Neural progenitor cell (in vitro differentiated cells): Measurements from ENCODE around the gene IL6ST. TPM values are rescaled to one million over a fixed set of nuclear protein-coding genes. Genes with fewer than 3 reads are reported as not detected.

Source experiments
- DNase-seq: peaks from one replicate; pipeline ENCODE4 v3.0.0-alpha.2; 2016; ENCODE audit warnings: low spot score
- H2AFZ ChIP-seq: fragments of 200-600 bp; sonication (generic); replicated peaks from 2 replicates; pipeline ENCODE4 v1.6.1; 2016; ENCODE audit warnings: antibody characterized with exemption
- H3F3A ChIP-seq: fragments of 200-600 bp; sonication (generic); 2 replicates; pipeline ENCODE4 v1.6.1; 2016; ENCODE audit warnings: antibody characterized with exemption, low read depth
- H3K27ac ChIP-seq: fragments of 200-600 bp; sonication (generic); 2 replicates; pipeline ENCODE4 v1.5.1; 2016; ENCODE audit warnings: mild to moderate bottlenecking
- H3K27me3 ChIP-seq: fragments of 200-600 bp; sonication (generic); 2 replicates; pipeline ENCODE4 v1.6.1; 2016; ENCODE audit warnings: mild to moderate bottlenecking, moderate library complexity
- H3K36me3 ChIP-seq: fragments of 200-600 bp; sonication (generic); 2 replicates; pipeline ENCODE4 v1.5.1; 2016
- H3K4me1 ChIP-seq: fragments of 200-600 bp; sonication (generic); 2 replicates; pipeline ENCODE4 v1.6.1; 2016; ENCODE audit warnings: mixed run types
- H3K4me2 ChIP-seq: fragments of 200-600 bp; sonication (generic); 2 replicates; pipeline ENCODE4 v1.6.1; 2016
- H3K4me3 ChIP-seq: fragments of 200-600 bp; sonication (generic); 2 replicates; pipeline ENCODE4 v1.5.1; 2016
- H3K79me2 ChIP-seq: fragments of 200-600 bp; sonication (generic); 2 replicates; pipeline ENCODE4 v1.6.1; 2016; ENCODE audit warnings: low read depth
- H3K9ac ChIP-seq: fragments of 200-600 bp; sonication (generic); 2 replicates; pipeline ENCODE4 v1.6.1; 2016
- H3K9me3 ChIP-seq: fragments of 200-600 bp; sonication (generic); 2 replicates; pipeline ENCODE4 v1.5.1; 2016; ENCODE audit warnings: low read depth
- H4K20me1 ChIP-seq: fragments of 200-600 bp; sonication (generic); 2 replicates; pipeline ENCODE4 v1.6.1; 2016; ENCODE audit warnings: low read depth
- H3K27ac Mint-ChIP-seq: 3 replicates; pipeline ENCODE4 v1.8.0; 2021; ENCODE audit warnings: mixed read lengths
- H3K27me3 Mint-ChIP-seq: 2 replicates; pipeline ENCODE4 v1.8.0; 2022; ENCODE audit warnings: low read depth, mild to moderate bottlenecking, inconsistent platforms, moderate library complexity, mixed read lengths; ENCODE audit not compliant: insufficient read depth
- H3K36me3 Mint-ChIP-seq: 3 replicates; pipeline ENCODE4 v1.8.0; 2021; ENCODE audit warnings: mixed read lengths
- H3K4me1 Mint-ChIP-seq: 3 replicates; pipeline ENCODE4 v1.8.0; 2021; ENCODE audit warnings: mixed read lengths
- H3K4me3 Mint-ChIP-seq: 3 replicates; pipeline ENCODE4 v1.8.0; 2021; ENCODE audit warnings: mild to moderate bottlenecking, moderate library complexity, mixed read lengths
- H3K9me3 Mint-ChIP-seq: 3 replicates; pipeline ENCODE4 v1.8.0; 2020; ENCODE audit warnings: mixed read lengths
- CTCF ChIP-seq: fragments of 200-600 bp; sonication (generic); IDR thresholded peaks from 2 replicates; pipeline ENCODE4 v1.5.1; 2017; ENCODE audit warnings: antibody characterized with exemption, mild to moderate bottlenecking
- EZH2 ChIP-seq: fragments of 200-600 bp; sonication (generic); IDR thresholded peaks from 2 replicates; pipeline ENCODE4 v1.6.1; 2017; ENCODE audit warnings: antibody characterized with exemption, mild to moderate bottlenecking, moderate library complexity
- EZH2phosphoT487 ChIP-seq: fragments of 200-600 bp; sonication (generic); IDR thresholded peaks from 2 replicates; pipeline ENCODE4 v1.6.1; 2017; ENCODE audit warnings: antibody characterized with exemption
- total RNA-seq: library from RNA; depleted of rRNA; stranded (reverse); fragments of >200 nt; gene quantifications from 2 replicates; pipeline ENCODE4 v1.2.3, GENCODE V29; 2015; ENCODE audit warnings: low replicate concordance

Gene IL6ST
- total RNA-seq, 1 donor from 2014 or later = 54.6 TPM

GRCh38 chr5:55897905-55898304 lies 96.9 kb downstream of the IL6ST start:
- no peak overlapping the region for H3K4me3 ChIP-seq
- no peak overlapping the region for H3K4me2 ChIP-seq

GRCh38 chr5:55897206-55897894 lies 97.4 kb downstream of the IL6ST start:
- Histone ChIP-seq H3K79me2 (no peaks in the 10 kb centered on the region), H3F3A (no peaks in the 10 kb centered on the region), H3K27ac (no peak overlapping the region), H3K4me2 (no peak overlapping the region), H3K4me1 (no peaks in the 10 kb centered on the region), H3K27me3 (no peaks in the 10 kb centered on the region), H2AFZ (no peak overlapping the region), H3K9ac (no peak overlapping the region), H3K9me3 (no peaks in the 10 kb centered on the region), H4K20me1 (no peaks in the 10 kb centered on the region), H3K4me3 (no peak overlapping the region), H3K36me3 (no peaks in the 10 kb centered on the region)
- H3K36me3 Mint-ChIP-seq = no peaks in the 10 kb centered on the region
- TF ChIP-seq EZH2 (no peak), EZH2phosphoT487 (no peak), CTCF (no peak)
- peaks cover 7% of the 10 kb centered on the region for H3K27me3 Mint-ChIP-seq
- H3K9me3 Mint-ChIP-seq = no peaks in the 10 kb centered on the region
- no peak overlapping the region for H3K4me3 Mint-ChIP-seq
- no peak for DNase-seq
- no peak overlapping the region for H3K27ac Mint-ChIP-seq
- H3K4me1 Mint-ChIP-seq = no peaks in the 10 kb centered on the region

More at GRCh38 chr5:55897905-55898304, 96.9 kb downstream of the IL6ST start:
- Mint-ChIP-seq H3K9me3 (no peaks in the 10 kb centered on the region), H3K27ac (no peak overlapping the region), H3K27me3 (peaks cover 7% of the 10 kb centered on the region), H3K4me3 (no peak overlapping the region), H3K4me1 (no peaks in the 10 kb centered on the region), H3K36me3 (no peaks in the 10 kb centered on the region)
- Histone ChIP-seq H3K36me3 (no peaks in the 10 kb centered on the region), H3K9me3 (no peaks in the 10 kb centered on the region), H3K4me1 (no peaks in the 10 kb centered on the region), H4K20me1 (no peaks in the 10 kb centered on the region), H3K79me2 (no peaks in the 10 kb centered on the region), H2AFZ (no peak overlapping the region), H3F3A (no peaks in the 10 kb centered on the region), H3K27me3 (no peaks in the 10 kb centered on the region), H3K9ac (no peak overlapping the region), H3K27ac (no peak overlapping the region)
- no peak for DNase-seq
- TF ChIP-seq EZH2 = no peak
- TF ChIP-seq CTCF = no peak
- TF ChIP-seq EZH2phosphoT487 = no peak

- H3K9me3 Mint-ChIP-seq = peaks cover 2% of the 10 kb centered on the region
- no peaks in the 10 kb centered on the region for H3K27me3 ChIP-seq
- no peaks in the 10 kb centered on the region for H3K36me3 Mint-ChIP-seq
- H3K9me3 ChIP-seq = no peaks in the 10 kb centered on the region
- H3K4me3 ChIP-seq = no peak overlapping the region
- no peaks in the 10 kb centered on the region for H3K36me3 ChIP-seq
- H3K4me2 ChIP-seq = no peak overlapping the region
- no peak overlapping the region for H3K9ac ChIP-seq
- no peak for DNase-seq
- H3K27me3 Mint-ChIP-seq = peaks cover 7% of the 10 kb centered on the region
- H3K4me3 Mint-ChIP-seq = no peak overlapping the region
- H3K4me1 ChIP-seq = no peaks in the 10 kb centered on the region
- no peak overlapping the region for H2AFZ ChIP-seq
- H3K4me1 Mint-ChIP-seq = no peaks in the 10 kb centered on the region
- no peak overlapping the region for H3K27ac Mint-ChIP-seq
- no peaks in the 10 kb centered on the region for H4K20me1 ChIP-seq
- TF ChIP-seq EZH2 (no peak), CTCF (no peak), EZH2phosphoT487 (no peak)
- H3K79me2 ChIP-seq = no peaks in the 10 kb centered on the region
- H3F3A ChIP-seq = no peaks in the 10 kb centered on the region
- no peak overlapping the region for H3K27ac ChIP-seq
Measured at GRCh38 chr5:55896663-55897062, 98.1 kb downstream of the IL6ST start.
